Choroid plexus epithelial cell (primary cell): Measurements from ENCODE around the gene SAMD8.

Source experiments
- DNase-seq: peaks from one replicate; pipeline ENCODE4 v3.0.0-alpha.2; 2010; ENCODE audit warnings: low read depth
- H3K4me3 ChIP-seq: 2 replicates; pipeline ENCODE4 v1.5.1; 2011; ENCODE audit warnings: low read depth, mild to moderate bottlenecking, control low read depth, low read length, moderate library complexity
- TF ChIP-seq, protein P1 (sequence below): conservative IDR thresholded peaks from 2 replicates; pipeline ENCODE4 v1.5.1; 2011; ENCODE audit warnings: low read depth, mild to moderate bottlenecking, control low read depth, inconsistent platforms, low read length, moderate library complexity

Gene SAMD8

DNA sequence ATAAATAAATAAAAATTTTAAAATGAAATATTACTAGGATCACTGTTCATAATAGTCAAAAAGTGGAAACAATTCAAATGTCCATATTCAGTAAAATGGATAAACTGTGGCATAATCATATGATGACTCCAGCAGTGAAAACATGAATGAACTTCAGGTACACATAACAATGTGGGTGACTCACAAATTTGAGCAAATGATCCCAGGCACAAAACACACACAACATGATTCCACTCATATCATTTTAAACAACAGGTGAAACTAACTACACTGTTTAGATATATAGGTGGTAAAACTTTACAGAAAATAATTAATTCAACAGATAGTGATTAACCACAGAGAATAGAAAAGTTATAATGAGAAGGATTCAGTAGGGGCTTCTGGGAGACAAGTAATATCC is 14.7 kb upstream of the SAMD8 start:
- no peak for DNase-seq
- no peak overlapping the region for H3K4me3 ChIP-seq
- TF ChIP-seq, protein P1, sequence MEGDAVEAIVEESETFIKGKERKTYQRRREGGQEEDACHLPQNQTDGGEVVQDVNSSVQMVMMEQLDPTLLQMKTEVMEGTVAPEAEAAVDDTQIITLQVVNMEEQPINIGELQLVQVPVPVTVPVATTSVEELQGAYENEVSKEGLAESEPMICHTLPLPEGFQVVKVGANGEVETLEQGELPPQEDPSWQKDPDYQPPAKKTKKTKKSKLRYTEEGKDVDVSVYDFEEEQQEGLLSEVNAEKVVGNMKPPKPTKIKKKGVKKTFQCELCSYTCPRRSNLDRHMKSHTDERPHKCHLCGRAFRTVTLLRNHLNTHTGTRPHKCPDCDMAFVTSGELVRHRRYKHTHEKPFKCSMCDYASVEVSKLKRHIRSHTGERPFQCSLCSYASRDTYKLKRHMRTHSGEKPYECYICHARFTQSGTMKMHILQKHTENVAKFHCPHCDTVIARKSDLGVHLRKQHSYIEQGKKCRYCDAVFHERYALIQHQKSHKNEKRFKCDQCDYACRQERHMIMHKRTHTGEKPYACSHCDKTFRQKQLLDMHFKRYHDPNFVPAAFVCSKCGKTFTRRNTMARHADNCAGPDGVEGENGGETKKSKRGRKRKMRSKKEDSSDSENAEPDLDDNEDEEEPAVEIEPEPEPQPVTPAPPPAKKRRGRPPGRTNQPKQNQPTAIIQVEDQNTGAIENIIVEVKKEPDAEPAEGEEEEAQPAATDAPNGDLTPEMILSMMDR = no peak

DNA sequence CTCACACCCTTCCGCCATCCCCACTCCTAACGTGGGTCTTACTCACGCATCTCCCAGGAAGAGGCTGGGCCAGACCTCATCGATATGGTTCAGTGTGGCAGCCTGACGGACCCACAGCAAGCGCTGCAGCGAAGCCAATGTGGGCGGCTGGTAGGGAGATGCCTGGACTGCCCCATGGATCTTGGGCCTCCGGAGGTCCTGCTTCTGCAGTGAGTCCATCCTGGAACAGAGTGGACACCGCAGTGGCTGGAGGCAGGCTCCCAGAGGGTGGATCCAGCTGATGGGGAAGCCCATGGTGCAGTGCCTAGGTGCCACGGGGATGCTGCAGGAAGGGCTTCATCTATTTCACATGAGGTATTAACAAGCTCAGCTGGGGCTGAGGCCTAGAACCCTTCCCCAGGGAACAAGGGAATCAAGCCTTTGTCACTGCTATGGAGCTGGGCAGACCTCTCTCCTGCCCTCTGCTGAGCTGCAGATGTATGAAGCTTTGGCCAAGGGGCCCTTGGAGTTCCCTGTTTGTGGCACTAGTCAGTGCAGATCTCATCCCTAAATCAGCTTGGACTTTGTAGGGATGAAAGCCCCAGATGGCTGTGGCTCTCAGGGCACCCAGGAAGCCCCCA is 13.7 kb upstream of the SAMD8 start:
- H3K4me3 ChIP-seq = no peak overlapping the region
- TF ChIP-seq, protein P1 = peak; percentile 56
- peak; percentile 34 for DNase-seq

DNA sequence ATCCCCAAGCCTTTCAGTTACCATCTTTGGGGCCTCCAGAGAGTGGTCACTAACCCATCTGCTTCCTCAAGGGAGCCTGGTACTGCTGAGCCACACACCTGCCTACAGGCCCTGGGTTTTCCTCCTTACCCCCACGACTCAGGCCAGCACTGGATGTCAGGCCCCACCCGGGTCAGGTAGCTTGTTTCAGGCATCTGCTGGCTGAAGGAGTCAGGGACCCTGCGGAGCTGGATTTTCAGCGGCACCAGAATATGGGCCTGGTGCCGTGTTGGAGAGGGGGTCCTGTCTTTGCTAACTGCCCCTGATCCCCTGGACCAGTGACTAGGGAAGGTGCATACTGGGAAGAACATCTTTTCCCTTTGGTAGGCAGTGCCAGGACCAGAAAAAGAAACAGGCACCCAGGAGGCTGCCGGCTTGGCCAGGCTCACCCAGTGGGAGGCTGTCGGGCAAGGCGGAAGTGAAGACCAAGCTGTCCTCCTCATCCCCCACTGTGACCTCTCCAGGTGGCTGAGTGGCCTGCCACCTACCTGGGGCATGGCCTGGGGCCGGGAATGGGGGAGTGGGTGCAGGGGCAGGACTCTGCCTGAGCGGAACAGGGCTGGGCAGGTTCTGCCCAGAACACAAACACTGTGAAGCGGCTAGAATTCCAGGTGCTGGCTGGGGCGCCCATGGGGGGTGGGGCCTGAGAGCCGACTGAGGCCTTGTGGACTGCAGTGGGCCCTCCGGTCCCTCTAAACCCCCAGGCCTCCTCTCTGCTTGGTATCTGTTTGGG is 12.4 kb upstream of the SAMD8 start:
- TF ChIP-seq, protein P1 = no peak
- no peak for DNase-seq
- H3K4me3 ChIP-seq = no peak overlapping the region

DNA sequence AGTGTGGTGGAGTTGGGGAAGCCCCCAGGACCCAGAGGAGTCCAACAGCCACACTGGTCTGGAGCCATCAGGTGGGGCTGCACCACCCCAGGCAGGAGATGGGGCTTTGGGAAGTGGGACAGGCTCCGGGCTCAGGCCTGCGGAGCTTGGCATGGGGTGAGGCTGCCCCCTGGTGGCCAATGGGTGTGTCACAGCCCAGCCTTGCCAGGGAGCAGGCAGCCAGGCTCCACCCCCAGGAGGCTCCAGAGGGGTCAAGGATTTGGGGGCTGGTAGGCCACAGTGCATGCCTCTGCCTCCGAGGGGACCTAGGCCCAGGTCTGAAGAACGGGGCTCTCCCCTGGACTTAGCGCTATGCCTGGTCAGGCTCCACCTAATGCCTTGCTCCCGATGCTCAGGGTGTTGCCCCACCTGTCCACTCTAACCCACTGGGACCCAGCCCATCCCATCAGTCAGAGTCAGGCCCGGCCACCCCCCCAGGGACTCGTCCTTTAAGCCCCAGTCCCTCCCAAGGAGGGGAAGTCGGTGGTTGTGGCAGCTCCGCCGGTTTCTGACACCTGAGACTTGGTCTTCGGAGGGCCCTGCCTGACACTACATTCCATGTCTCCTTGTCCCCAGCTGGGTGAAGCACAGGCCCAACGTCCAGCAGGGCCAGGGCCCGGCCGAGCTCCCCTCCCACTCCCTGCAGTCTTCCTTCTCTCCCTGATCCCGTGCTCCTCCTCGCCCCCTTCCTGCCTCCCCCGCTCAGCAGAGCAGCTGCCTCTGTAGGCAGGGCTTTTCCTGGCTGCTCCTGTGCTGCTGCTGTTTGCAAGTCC is 11.3 kb upstream of the SAMD8 start:
- TF ChIP-seq, protein P1 = peak; percentile 94

DNA sequence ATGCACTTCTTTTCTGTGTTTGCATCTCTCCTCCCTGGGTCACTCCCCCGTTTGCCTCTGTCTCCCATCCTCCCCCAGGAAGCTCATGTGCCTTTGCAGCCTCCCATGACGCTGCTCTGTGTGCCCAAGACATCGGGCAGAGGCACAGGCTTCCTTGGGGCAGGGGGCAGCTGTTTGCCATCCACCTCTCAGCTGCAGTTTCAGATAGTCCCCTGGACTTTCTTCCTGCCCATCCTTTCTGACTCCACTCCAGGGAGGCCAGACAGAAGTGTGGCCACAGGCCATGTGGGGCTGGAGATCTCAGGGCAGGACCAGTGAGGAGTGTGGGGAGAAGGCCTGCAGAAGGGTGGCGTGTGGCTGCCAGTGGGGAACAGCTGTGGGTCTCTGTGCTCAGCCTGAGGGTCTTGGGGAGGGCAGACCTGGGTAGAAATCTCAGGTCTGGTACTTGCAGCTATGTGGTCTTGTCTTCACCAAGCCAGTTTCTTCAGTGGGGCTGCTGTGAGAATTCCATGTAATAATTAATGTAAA is 10.6 kb upstream of the SAMD8 start:
- no peak overlapping the region for H3K4me3 ChIP-seq
- DNase-seq = no peak
- TF ChIP-seq, protein P1 = no peak

More for the DNA sequence above, 11.3 kb upstream of the SAMD8 start:
- DNase-seq = peak; percentile 72
- H3K4me3 ChIP-seq = peak overlapping the region; percentile 31

DNA sequence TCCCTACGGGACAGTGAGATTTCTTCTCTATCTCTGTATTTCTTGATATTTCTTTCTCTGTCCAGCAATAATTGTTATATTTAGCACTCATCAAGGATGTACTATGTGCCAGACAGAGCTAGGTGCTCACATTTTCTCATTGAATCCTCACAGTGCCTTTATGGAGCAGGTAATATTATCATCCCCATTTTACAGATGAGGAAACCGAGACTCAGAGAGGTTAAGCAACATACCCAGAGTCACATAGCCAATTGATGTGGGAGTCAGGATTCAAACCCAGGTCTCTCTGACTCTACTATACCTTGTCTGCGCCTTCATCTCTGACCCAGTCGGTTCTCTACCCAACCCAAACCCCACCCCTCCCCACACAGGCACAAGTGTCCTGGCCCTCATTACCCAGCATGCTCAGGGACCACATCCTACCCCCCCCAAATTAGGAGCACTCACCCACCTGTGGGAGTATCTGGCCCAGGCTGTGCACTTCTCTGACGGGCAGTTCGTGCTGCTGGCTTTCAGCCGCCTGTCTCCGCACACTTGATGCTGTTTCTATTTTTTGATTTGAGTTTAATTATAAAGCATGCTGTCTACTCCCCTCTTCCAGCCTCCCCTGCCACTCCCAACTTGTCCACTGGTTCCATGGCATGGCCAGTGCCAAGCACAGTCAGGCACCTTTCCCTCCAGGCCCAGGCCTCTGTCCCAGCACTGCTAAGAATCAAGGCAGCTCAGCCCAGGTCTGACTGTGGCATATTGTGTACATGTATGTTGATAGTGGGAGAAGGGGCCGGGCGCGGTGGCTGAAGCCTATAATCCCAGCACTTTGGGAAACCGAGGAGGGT is 9.8 kb upstream of the SAMD8 start:
- no peak overlapping the region for H3K4me3 ChIP-seq
- DNase-seq = no peak
- TF ChIP-seq, protein P1 = no peak
